ENCODE data around the gene ANXA5.
"Not testable (repeated sequence)": the region's sequence is repeated elsewhere in the genome, so short reads cannot be mapped to it uniquely, and the experiment has no call there.

The ANXA5 gene

DNA sequence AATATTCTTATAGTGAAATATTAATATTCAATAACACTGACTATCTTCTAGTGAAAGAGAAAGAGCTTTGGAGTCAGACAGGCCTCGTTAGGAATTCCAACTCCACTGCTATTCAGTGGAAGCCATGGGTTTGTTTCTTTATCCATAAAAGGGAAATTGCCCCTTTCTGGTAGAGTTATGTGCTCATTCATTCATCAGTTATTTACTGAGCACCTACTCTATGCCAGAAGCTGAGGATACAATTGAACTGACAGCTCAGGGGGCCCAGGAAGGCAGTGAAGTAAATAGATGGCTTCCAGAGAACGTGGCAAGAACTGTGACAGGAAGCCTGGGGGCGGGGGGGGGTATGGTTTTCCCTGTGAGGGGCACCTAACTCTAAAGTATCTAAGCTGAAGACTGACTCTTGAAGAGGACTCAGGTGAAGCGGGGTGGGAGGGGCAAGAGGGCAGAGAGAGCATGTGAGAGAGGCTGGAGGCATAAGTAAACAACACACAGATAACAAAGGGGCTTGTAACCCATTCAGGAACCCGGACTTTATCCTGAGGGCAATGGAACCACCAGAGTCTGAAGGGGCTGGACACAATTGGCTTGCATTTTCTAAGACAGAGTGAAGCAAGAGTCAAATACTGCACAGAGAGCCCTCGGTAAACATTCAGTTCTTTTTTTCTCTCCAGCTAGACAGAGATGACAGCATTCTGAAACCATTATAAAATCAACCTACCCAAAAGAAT, 20.3 kb downstream of the ANXA5 start:
- no peak for DNase-seq

DNA sequence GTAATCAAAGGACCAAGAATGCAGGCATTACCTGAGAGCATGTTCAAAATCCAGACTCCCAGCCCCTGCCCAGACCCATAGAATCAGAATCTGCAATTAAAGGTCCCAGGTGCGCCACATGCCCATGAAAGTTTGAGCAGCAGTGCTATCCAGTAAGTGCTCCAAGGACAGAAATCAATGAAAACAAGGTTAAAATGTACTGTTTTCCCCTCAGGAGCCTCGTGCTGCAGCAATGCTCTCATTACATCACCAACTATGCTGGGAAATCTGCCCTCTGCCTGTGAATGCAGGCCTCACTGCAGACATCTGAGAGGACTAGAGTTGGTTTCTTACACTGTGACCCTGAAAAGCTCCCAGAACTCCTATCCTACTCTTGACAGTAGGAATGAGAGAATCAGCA, 21.1 kb downstream of the ANXA5 start:
- DNase-seq: no peak

- DNase-seq: no peak
These were observed 22.1 kb downstream of the ANXA5 start for GRCh38 chr4:121674696-121675095.

- no peak for DNase-seq
These were observed 22.6 kb downstream of the ANXA5 start for GRCh38 chr4:121674191-121674590.

DNA sequence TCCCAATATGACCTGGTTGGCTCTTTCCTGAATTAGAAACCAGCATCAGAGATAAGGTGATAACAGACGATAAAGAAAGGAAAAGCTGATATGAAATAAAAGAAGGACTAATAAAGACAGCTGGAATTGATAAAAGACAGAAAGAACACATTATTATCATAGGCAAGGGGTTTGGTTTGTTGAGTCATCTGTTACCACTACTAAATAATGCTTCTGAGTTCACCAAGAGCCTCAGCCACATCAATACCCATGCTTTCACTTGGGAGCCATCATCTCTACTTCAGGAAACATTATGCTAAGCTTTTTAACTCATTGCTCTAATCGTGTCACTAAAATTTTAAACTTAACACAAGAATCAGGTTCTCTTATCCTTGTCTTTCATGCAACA, 27.6 kb downstream of the ANXA5 start:
- DNase-seq: no peak

- DNase-seq: no peak
These were observed 28.2 kb downstream of the ANXA5 start for GRCh38 chr4:121668368-121669162.

GRCh38 chr4:121666091-121666679, 30.6 kb downstream of the ANXA5 start:
- no peak for DNase-seq

GRCh38 chr4:121665371-121665770, 31.4 kb downstream of the ANXA5 start:
- DNase-seq: no peak

- DNase-seq: no peak
These were observed 34.6 kb downstream of the ANXA5 start for GRCh38 chr4:121662225-121662624.

- not testable (repeated sequence) for DNase-seq
These were observed 36.4 kb downstream of the ANXA5 start for GRCh38 chr4:121660175-121660933.

DNA sequence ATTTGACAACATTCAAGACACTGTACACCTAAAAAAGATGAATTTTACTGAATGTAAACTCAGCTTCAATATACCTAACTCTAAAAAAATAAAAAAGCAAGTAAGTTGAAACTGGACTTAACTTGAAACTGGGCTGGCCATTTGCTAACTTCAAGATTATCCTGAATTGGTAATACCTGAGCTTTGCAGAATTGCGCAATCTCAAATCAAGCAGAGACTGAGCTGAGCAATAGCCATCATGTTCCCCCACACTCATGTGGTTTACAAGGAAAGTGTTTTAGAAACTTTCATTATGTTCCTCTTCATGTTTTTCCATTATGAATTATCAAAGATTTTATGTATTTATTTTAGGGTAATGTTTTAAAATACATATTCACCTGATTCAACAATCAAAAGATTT, 38.7 kb downstream of the ANXA5 start:
- no peak for DNase-seq

DNA sequence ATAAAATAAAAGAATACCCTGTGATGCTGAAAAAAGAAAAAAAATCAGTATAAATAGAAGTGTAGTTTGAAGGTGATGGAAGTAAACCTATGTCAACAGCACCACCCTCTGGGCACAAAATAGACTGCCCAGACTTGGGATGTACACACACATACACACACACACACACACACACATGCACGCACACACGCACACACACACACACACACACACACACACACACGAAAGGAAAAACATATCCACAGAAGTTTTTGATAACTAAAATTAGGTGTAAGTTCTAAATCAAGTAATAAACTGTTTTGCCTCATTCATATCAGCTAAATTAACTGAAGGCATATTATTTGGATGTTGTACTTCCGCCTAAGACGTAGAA, 40.5 kb downstream of the ANXA5 start:
- DNase-seq: no peak

- DNase-seq: no peak
These were observed 41.2 kb downstream of the ANXA5 start for GRCh38 chr4:121655320-121656268.

GRCh38 chr4:121654738-121655137, 42.0 kb downstream of the ANXA5 start:
- DNase-seq: no peak

- no peak for DNase-seq
These were observed 42.8 kb downstream of the ANXA5 start for GRCh38 chr4:121653986-121654385.

- no peak for DNase-seq
These were observed 43.6 kb downstream of the ANXA5 start for GRCh38 chr4:121653214-121653613.

GRCh38 chr4:121651597-121651996, 45.2 kb downstream of the ANXA5 start:
- no peak for DNase-seq

DNA sequence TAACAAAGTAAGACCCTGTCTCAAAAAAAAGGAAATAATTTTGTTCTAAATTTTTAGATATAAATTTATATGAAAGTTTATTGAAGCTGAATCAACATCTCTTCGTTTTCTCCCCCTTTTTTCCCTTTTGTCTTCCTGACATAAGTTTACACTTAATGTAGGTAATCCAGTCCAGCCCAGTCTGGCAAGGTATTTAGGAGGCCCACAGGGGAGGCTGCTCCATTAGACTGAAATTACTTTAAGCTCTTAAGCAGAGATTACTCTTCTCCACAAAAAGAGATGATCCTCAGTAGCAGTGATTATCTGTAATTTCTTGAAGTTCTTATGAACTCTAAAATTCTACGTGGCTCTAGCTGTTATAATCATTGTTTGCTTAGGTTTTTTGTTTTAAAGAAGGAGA, 46.0 kb downstream of the ANXA5 start:
- no peak for DNase-seq

DNA sequence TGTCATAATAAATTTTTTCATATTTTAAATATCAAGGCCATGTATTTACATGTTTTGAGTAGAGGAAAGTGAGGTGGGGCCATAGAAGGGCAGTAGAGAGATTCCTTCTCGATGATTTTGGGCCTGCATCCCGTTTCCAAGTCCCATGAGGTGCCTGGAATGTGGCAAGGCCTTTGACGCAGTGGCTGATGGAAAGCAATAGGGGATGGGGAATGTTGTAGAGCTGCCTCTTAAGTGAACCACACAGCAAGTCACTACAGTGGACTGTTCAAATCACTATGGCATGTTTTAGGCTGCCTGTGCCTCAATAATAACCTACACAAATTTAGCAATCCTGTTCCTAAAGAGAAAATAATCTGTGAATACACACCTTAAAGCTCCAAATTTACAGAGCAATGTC, 48.3 kb downstream of the ANXA5 start:
- DNase-seq: no peak

GRCh38 chr4:121642876-121643585, 53.7 kb downstream of the ANXA5 start:
- DNase-seq: no peak

DNA sequence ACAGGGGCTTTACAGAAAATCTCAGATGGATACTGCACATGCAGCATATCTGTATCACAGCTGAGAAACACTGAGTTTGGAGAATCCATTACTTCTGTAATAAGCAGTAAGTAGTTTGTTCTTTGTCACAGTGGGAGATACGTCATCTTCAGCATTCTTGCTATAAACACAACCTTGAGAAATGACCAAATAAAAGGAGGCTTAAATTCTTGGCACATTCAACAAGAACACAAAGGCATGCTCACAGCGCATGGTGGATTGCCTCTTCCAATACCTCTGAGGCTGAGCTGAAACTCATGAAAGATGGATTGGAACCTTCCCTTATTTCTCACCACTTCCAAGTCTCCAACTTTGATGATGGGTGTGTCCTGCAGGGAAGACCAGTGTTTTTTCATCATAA, 54.5 kb downstream of the ANXA5 start:
- DNase-seq: no peak

GRCh38 chr4:121633653-121634052, 63.1 kb downstream of the ANXA5 start:
- no peak for DNase-seq
